GM19193 (cell line): ENCODE results near the gene AEN.

Experiments used
- POLR2A ChIP-seq: IDR thresholded peaks from 4 replicates; pipeline ENCODE4 v1.6.1; 2011; ENCODE audit not compliant: insufficient read depth, insufficient read length; ENCODE audit errors: extremely low read depth

Gene AEN

GRCh38 chr15:88663141-88663621, 42.0 kb downstream of the AEN start:
- no peak for TF ChIP-seq POLR2A

GRCh38 chr15:88664151-88664778, 43.1 kb downstream of the AEN start:
- TF ChIP-seq POLR2A: no peak

- no peak for TF ChIP-seq POLR2A
These were observed 53.5 kb downstream of the AEN start for GRCh38 chr15:88674661-88675060.

GRCh38 chr15:88678755-88679154, 57.6 kb downstream of the AEN start:
- TF ChIP-seq POLR2A: no peak

GRCh38 chr15:88680241-88681001, 59.3 kb downstream of the AEN start:
- no peak for TF ChIP-seq POLR2A

GRCh38 chr15:88681610-88682221, 60.6 kb downstream of the AEN start:
- no peak for TF ChIP-seq POLR2A
